CD4-positive, alpha-beta T cell treated with Interleukin-6 at 100 ng/mL for 8 hours (primary cell): ENCODE measurements around the gene MYO10.
"Not testable (repeated sequence)": the region's sequence is repeated elsewhere in the genome, so short reads cannot be mapped to it uniquely, and the experiment has no call there.

Experiments used
- DNase-seq: peaks from one replicate; pipeline ENCODE4 v3.0.0-alpha.2; 2020; ENCODE audit warnings: mixed read lengths, low spot score

Gene MYO10

DNA sequence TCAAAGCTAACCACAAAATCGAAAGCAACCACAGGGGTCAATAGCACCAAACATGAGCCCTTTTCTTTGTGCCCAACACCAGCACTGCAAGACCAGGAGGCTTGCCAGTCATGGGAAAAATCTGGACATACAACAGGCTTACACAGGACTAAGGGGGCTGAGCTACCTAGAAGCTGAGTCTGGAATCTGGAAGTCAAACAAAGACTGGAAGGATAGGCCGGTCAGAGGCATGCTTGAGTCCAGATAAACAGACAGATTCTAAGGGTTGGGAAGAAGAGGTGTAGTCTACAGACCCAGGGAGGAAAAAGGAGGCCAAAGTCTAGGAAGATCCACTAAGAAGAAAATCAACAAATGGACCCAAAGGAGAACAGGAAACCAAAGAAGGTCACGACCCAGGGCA, 73.3 kb downstream of the MYO10 start:
- DNase-seq = no peak

DNA sequence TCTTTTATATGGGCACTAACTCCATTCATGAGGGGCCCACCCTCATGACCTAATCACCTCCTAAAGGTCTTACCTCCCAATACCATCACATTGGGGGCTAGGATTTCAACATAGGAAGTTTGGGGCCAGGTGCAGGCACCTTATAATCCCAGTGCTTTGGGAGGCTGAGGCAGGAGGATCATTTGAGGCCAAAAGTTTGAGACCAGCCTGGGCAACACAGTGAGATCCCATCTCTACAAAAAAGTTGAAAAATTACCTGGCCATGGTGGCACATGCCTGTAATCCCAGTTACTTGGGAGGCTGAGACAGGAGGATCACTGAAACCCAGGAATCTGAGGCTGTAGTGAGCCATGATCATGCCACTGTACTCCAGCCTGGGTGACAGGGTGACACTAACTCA, 76.7 kb downstream of the MYO10 start:
- no peak for DNase-seq

DNA sequence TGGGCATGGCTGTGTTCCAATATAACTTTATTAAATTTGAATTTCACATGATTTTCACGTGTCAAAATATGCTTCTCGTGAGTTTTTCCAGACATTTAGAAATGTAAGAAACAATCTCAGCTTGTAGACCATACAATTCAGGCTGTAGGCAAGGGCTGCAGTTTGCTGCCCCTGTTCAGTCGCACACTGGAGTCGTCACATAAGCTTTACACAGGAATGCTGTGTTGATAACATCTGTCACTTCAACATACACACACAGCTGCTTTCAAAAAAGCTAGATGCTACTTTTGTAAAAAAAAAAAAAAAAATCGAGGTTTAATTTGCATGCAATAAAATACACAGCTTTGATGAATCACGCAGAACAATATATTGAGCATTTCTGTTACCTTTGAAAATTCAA, 77.9 kb downstream of the MYO10 start:
- DNase-seq = no peak

DNA sequence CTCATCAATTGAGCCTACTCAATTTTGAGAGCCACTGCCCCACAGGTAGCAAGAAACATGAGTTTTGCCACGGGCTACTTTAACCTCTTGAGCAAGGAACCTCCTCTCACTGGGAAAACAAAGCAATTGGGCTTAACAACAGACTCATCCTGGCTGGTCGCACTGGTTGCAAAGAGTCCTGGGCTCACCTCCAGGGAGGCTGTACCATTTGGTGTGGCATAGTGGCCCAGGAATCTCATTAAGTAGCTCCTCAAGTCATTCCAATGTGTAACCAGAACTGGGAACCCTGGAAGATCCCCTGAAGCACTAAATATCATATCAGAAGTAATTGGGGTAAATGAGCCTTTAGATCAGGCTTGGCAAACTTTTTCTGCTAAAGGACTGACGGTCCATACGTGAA, 78.5 kb downstream of the MYO10 start:
- DNase-seq = no peak

DNA sequence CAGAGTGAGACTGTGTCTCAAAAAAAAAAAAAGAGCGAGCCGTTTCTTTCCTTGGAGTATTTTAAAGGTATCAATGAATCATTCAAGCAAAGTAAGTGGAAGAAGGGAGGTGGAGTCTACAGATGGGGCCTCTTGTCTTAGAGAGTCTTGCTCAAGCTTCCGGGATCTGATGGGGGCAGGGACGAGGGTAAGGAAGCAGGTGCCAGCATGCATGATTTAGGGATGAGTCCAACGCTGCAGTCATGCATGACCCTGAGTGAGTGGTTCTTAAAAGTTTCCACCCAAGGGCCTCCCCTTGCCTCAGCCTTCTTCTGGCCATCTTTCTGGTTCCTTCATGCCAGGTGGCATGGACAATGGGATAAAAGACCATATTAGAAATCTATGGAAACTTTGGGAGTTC, 79.6 kb downstream of the MYO10 start:
- DNase-seq = no peak

DNA sequence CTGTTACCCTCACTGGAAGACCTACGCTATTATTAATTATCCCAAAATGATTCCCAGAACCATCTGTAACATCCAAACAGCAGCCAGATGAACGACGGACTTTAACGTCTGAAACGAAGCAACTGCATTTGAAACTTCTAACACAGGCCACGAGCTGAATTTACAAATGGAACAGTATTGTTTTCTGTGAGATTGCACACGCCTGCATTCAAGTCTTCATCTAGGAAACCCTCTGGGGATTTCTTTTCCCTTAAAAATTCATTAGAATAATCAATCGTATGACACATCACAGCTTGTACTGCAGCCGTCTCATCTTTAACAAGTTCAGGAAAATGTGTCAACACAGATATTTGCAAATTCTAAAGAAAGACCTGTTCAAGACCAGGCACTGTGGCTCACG, 80.2 kb downstream of the MYO10 start:
- DNase-seq = no peak

DNA sequence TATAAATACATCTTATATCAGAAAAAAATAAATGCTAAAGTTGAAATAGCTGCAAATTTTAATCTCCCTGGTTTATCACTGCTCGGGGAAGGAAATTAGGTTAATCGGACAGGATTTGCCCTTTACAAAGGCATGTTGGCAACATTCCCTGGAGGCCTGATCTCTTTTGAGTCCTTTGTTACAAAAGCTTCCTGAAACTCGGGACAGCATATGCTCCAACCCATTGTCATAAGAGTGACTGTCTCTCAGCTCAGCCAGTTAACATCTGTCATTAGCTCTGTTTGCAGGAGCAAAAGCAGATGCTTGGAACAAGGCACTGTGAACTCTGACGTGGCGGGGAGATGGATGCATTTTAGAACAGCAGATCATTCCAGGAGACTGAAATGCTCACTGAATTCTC, 80.6 kb downstream of the MYO10 start:
- DNase-seq = no peak

DNA sequence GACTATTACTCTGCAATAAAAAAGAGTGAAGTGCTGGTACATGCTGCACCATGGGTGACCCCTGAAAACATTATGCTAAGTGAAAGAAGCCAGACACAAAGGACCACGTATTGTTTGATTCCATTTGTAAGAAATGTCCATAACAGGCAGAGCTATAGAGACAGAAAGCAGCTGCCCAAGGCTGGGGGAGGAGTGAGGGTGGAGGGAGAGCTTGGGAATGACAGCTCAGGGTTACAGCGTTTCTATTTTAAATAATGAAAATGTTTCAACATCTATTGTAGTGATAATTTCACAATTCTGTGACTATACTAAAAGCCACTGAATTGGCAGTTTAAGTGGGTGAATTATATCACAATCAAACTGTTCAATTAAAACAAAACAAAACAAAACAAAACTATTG, 81.7 kb downstream of the MYO10 start:
- no peak for DNase-seq

DNA sequence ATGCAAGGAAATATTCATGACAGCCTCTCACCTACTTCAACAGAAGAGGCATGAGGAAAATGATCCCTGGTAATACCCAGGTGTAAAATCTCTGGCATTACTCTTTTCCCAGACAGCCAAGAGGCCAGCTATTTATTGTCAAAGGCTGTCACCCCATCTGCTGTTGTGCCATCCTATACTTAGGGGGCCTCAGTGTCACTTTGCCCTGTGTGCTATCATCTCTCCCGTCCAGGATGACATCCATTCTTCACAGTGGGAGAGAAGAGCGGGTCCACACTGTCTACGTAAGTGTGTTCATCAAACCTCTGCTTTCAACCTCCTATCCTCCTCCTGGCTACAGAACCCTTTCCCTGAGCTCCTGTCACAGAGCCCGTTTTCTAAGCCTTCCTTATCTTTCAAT, 82.6 kb downstream of the MYO10 start:
- no peak for DNase-seq

DNA sequence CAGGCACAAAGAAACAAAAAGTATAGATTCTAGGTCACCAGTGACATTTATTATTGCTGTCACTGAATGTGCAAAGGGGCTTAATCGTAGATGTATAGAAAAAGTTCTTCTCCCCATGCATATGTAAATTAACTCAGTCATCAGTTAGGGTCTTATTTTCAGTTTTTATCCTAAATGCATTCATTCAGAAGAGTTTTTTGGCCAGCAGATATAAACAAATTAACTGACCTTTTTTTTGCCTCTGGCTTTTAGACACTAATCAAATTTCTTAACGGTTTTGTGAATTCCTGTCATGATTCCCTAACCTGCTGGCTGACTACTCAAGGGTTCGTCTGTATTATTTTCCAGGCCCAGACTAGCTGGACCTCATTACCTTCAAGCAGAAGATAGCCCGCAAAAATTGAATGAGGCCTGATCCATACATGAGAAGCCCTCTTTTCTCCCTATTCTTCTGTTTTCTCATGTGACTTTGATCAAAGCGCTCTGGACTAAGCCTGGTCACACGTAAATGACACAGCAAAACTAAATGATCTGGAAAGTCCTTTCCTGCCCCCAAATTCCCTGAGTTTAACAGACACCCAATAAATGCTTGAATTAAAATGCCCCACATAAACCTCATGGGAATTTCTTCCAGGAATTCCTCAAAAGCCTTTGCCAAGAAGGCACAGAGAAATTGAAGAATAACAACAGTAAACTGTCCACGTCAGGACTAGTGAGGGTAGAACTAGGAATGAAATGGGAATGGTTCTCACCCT, 83.7 kb downstream of the MYO10 start:
- no peak for DNase-seq

DNA sequence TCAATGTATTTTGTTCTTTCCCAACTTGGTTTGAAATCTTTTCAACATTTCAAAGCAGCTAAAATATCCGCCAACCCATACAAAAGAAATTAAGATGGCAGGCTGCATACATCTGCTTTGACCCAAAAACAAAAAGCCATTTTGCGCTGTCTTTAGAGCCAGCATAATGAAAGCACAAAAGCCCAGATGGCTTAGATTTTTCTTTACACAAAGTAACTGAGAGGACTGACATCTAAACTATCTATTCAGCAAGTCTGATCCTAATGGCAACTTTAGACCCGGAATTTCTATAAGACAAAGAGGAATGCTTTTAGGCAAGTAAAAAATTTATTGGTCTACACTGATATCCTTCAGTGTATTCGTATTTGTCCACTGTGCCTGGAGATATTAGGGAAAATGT, 86.3 kb downstream of the MYO10 start:
- DNase-seq = no peak

DNA sequence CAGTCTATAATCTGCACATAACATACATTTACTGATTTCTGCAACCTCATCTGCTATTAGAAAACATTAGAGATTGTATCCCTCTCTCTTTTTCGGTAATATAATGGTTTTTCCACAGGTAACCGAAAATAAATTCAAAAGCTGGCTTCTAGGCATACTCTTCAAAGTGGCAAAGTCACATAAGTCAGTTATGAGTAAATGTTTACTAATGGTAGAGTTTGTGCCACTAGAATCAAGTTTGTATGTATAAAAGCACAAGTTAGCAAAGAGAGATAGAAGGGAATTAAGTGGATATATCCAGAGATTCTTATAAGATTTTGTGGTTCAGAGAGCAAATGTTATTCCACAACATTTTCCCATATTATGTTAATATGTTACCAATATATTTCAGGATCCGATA, 86.9 kb downstream of the MYO10 start:
- DNase-seq = no peak

DNA sequence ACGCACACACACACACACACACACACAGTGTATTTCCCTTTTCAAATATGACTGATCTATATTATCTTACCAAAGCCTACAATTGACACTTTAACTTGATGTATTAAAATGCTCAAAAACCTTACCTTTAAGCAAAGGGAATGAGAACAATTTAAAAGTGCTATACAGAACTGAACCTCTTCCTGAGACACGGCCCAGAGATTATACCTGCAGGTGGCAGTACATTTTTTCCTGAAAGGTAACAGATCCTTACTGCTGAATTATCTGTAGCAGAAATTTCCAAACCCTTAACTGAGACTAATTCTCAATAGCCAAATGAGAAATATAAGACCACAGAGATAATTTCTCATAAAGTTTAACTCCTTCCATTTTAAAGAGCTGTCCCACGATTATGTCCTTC, 91.1 kb downstream of the MYO10 start:
- DNase-seq = no peak

DNA sequence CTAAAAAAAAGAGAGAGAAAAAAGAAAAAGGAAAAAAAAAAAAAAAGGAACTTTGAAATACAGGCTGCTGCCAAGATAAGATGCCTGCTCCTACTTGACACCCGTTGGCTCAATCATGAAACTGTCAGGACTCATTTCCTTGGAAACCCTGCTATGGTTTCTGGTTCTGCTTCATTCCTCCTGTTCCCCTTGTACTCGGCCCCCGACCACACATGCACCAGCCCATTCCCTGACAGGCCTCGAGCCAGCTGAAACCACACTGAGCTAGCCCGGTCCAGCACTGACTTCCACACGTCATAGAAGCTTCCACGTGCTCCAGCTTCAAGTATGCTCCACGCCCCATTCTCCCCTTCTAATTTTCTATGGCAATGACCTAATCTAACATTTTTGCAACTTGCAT, 93.2 kb downstream of the MYO10 start:
- no peak for DNase-seq

DNA sequence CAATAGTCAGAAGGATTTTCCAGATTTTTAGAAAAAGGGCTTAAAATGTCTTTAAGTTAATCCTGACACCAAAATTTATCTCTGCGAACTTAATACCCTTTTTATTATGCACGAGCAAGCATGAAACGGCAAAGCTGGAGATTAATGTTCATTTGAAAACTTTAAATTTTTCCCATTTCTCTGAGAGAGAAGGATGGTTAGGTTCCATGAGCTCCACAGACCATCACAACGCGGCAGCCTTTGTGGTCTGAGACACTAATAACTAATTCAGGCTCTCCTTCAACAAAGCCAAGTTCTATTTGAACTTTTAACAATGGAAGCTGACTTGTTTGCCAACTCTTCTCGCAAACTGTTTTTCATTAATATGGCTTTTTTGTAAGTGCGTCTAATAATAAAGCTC, 94.7 kb downstream of the MYO10 start:
- no peak for DNase-seq

DNA sequence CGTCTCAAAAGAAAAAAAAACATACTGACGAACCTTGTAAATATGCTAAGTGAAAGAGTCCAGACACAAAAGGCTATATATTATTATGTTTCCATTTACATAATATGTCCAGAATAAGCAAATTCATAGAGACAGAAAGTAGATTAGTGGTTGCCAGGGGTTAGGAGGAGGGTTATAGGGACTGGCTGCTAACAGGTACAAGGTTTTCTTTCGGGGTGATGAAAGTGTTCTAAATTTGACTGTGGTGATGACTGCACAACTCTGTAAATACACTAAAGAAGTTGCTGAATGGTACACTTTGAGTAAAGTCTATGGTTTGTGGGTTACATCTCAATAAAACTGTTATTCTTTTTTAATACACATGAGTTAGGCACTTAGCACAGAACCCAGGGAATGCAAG, 98.8 kb downstream of the MYO10 start:
- DNase-seq = no peak

DNA sequence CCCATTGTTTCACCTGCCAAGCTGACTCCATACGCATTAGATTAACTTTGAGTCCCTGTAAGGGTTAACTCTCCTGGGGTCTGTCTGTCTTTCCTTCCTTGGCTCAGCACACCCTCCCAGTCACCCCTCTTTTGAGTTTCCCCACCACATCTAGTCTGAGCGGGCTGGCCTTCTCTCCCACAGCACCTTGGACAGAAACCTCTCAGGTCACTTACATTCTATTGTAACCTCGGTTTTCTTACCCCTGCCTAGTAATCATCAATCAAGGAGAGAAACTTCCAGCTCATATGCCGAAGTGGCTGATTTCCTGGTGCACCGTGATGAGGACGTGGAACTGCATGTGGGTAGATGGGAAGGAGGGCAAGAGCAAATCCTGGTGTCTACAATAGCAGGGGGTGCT, 102.1 kb downstream of the MYO10 start:
- DNase-seq = no peak

DNA sequence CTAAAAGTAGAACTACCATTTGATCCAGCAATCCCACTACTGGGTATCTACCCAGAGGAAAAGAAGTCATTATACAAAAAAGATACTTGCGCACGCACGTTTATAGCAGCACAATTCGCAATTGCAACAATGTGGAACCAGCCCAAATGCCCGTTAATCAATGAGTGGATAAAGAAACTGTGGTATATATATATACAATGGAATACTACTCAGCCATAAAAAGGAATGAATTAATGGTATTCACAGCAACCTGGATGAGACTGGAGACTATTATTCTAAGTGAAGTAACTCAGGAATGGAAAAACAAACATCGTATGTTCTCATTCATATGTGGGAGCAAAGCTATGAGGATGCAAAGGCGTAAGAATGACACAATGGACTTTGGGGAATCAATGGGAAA, 104.8 kb downstream of the MYO10 start:
- not testable (repeated sequence) for DNase-seq

DNA sequence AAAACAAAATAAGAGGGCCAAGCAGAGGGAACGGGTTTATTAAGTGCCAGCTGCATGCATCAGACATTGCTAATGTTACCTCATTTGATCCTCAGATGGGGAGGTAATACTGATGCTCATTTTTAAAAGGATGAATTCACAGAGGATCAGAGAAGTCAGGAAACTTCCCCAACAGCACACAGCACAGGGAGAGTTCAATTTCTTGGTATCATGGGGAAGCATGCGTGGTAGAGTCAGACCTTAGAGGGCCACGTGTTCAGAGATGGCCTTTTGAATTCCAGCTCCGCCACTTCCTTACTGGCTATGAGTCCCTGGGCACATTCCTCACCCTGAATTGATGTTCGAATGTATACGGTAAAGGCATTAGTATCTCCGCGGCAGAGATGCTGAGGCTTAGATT, 108.3 kb downstream of the MYO10 start:
- no peak for DNase-seq

DNA sequence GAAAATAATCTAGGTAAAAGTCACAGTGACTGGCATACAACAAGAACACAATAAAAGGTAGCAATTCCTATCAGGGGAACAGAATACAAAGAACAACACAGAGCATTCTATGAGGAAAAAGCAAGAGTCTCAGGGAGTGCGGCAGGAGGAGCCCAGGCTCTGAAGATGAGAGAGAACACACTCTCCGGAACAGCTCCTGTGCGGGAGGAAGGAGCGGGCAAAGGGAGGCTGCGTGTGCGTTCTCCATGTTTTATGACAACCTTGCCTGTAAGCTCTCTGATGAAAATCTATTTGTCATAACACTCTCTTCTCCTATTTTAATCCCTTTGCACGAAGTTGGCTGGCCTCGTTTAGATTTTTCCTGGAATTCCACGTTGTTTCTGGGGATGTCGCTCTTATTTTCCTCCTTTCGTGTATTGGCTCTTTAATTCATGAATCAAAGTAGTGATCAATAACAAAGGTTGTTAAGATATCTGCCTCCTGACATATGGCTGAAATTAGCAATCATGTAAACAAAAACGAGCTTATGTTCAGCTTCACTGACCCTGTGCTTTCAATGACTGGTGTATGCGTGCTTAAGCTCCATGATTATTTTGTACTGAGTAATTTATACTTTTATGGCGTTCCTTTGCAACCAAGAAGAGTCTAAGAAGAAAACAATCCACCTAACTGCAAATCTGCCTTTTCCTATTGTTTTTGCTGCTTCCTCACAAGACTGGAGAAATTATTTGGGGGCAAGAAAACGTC, 109.5 kb downstream of the MYO10 start:
- DNase-seq = no peak

DNA sequence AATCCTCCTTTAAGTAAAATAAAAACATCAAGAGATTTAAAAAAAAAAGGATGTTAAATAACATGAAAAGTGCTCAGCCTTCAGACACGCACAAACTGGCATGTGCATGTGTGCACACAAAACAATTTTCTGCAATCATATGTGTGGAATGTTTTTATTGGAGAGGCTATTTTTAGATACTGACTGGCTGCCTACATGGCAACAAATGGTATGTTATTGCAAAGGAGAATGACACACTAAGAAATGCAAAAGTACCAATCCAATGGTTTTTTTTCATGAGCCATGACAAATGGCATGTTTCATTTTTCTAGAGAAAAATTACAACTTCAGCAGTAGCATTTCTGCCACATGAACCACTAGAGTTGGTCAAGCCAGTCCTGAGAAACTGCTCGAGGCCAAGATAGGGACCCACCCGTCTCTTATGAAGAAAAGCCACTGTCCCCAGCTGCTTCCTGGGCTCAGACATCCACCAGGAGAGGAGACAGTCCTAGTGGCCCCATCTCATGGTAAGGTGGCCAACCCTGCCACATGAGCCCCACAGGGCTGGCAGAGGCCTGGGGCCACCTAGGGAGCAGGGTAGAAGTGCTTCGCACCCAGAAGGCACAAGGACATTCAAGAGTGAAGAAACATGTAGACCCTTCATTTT, 116.4 kb downstream of the MYO10 start:
- DNase-seq = no peak

DNA sequence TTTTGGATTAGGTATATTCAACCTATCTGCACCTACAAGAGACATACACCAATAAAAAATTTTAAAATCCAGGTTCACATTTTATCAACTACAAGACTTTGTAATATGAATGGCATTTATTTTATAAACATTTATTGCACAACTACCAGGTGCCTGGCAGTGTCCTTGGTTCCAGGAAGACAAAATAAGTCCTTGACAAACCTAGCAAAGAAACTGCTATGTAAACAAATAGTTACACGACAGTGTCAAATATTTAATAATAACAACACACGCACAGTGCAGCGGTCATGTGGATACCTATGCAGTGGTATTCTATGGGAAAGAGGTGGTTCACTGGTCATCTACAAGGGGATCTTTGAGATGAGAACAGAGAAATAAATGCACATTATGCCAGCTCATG, 120.7 kb downstream of the MYO10 start:
- no peak for DNase-seq

DNA sequence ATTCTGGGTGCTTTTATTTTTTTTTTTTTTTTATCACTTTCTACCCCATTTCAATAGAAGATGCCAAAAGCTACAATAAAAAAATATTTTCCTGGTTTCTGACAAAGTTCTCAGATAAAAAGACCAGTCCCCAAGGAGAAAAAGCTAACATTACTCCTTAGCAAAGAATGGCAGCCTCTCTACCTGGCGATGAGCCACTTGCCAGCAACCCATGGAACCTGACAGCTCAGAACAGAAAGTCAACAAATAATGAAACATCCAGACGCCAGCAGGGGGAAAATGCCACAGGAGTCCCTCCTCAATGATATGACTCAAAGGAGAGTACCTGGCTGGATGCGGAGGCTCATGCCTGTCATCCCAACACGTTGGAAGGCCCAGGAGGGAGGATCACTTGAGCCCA, 123.2 kb downstream of the MYO10 start:
- DNase-seq = no peak
